Measurements from ENCODE around the gene CRLF2.
"Not testable (repeated sequence)": the region's sequence is repeated elsewhere in the genome, so short reads cannot be mapped to it uniquely, and the experiment has no call there.

The CRLF2 gene

GRCh38 chrX:1215123-1215823 is 2.8 kb upstream of the CRLF2 start:
- DNase-seq (ENCODE audit: low read depth in 2 of 2), result no peak

GRCh38 chrX:1213971-1214370 is 1.5 kb upstream of the CRLF2 start:
- no peak for DNase-seq (ENCODE audit: low read depth in 2 of 2)

- DNase-seq (ENCODE audit: low read depth in 2 of 2), result no peak
Observed at GRCh38 chrX:1210844-1211243, 1.6 kb downstream of the CRLF2 start.

- no peak for DNase-seq (ENCODE audit: low read depth in 2 of 2)
Observed at GRCh38 chrX:1207496-1208025, 4.9 kb downstream of the CRLF2 start.

- no peak for DNase-seq (ENCODE audit: low read depth in 2 of 2)
Observed at GRCh38 chrX:1205681-1206611, 6.5 kb downstream of the CRLF2 start.

GRCh38 chrX:1202251-1202650 is 10.2 kb downstream of the CRLF2 start:
- DNase-seq (ENCODE audit: low read depth in 2 of 2), result no peak

- DNase-seq (ENCODE audit: low read depth in 2 of 2), result no peak
Observed at GRCh38 chrX:1196436-1196835, 16.0 kb downstream of the CRLF2 start.

- not testable (repeated sequence) for DNase-seq (ENCODE audit: low read depth in 2 of 2)
Observed at GRCh38 chrX:1192196-1192595, 20.3 kb downstream of the CRLF2 start.

GRCh38 chrX:1190596-1191145 is 21.8 kb downstream of the CRLF2 start:
- no peak for DNase-seq (ENCODE audit: low read depth in 2 of 2)

GRCh38 chrX:1185561-1185960 is 26.9 kb downstream of the CRLF2 start:
- DNase-seq (ENCODE audit: low read depth in 2 of 2), result peak in 1 of 2 donors; percentile 11

- DNase-seq (ENCODE audit: low read depth in 2 of 2), result no peak
Observed at GRCh38 chrX:1182211-1182610, 30.2 kb downstream of the CRLF2 start.

GRCh38 chrX:1181661-1182060 is 30.8 kb downstream of the CRLF2 start:
- DNase-seq (ENCODE audit: low read depth in 2 of 2), result not testable (repeated sequence)

GRCh38 chrX:1181170-1181569 is 31.3 kb downstream of the CRLF2 start:
- DNase-seq (ENCODE audit: low read depth in 2 of 2), result no peak

GRCh38 chrX:1178580-1179057 is 33.8 kb downstream of the CRLF2 start:
- DNase-seq (ENCODE audit: low read depth in 2 of 2), result no peak

- DNase-seq (ENCODE audit: low read depth in 2 of 2), result not testable (repeated sequence)
Observed at GRCh38 chrX:1176531-1177320, 35.7 kb downstream of the CRLF2 start.

- not testable (repeated sequence) for DNase-seq (ENCODE audit: low read depth in 2 of 2)
Observed at GRCh38 chrX:1174609-1175545, 37.6 kb downstream of the CRLF2 start.

- DNase-seq (ENCODE audit: low read depth in 2 of 2), result not testable (repeated sequence)
Observed at GRCh38 chrX:1173435-1173834, 39.0 kb downstream of the CRLF2 start.

GRCh38 chrX:1172496-1172895 is 40.0 kb downstream of the CRLF2 start:
- no peak for DNase-seq (ENCODE audit: low read depth in 2 of 2)

- not testable (repeated sequence) for DNase-seq (ENCODE audit: low read depth in 2 of 2)
Observed at GRCh38 chrX:1171915-1172314, 40.5 kb downstream of the CRLF2 start.

GRCh38 chrX:1170243-1170642 is 42.2 kb downstream of the CRLF2 start:
- DNase-seq (ENCODE audit: low read depth in 2 of 2), result no peak

Data from stimulated activated CD8-positive, alpha-beta memory T cell treated with anti-CD3 and anti-CD28 coated beads, Interleukin-7, amount 100 ng/mL, for 4 hours (primary cell).